Fibroblast of upper back skin (primary cell): ENCODE results near the gene MESD.
A peak's percentile ranks its signal among the peaks of the same experiment; 100 is the strongest.

Experiments
- DNase-seq: peaks from one replicate; pipeline ENCODE4 v3.0.0-alpha.2; 2013

MESD gene

DNA sequence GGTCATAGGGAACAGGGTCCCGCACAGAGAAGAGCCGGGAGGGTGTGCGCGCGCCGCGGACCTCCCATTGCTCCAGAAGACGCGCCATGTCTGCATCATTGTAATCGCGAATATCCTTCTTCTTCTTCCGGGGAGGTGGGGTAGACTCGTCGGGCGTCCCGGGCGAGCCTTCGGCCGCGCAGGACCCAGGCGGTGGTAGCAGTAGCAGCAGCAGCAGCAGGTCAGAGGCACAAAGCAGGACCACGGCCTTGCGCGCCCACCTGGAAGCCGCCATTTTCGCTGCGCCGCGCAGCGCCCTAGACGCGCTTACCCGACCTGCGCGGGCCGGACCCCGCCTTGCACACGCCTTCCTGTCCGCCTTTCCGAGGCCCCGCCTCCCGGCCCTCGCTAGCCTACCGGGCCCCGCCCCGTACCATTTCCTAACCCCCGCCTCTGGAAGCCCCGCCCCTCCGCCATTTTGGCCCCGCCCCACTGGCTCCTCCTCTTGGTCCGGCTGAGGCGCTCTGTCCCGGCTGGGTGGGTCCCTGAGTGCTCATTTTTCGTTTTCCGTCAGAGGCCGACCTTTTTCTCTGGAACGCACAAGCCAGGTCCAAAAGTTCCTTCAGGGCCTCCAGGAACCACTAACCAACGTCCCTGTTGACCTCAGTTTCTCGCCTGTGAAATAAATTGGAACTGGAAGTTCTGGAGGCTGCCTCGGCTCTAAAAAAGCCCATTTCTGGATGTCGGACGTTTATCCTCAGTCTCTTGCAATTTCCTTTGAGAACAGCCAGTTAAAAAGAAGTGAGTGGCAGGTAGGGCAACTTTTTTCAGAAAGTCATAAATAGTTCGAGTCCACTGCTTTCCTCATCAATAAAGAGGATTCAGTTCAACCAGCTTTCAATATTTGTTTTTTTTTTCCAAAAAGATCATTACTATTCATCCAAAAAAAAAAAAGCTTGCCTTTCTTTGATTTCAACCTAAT is at the start of gene MESD:
Gene MESD (minus strand): TSS at position 302 of the 961 bp plus-strand sequence. CDS start 28 bp downstream, at position 274.
- DNase-seq, result peak; percentile 95

DNA sequence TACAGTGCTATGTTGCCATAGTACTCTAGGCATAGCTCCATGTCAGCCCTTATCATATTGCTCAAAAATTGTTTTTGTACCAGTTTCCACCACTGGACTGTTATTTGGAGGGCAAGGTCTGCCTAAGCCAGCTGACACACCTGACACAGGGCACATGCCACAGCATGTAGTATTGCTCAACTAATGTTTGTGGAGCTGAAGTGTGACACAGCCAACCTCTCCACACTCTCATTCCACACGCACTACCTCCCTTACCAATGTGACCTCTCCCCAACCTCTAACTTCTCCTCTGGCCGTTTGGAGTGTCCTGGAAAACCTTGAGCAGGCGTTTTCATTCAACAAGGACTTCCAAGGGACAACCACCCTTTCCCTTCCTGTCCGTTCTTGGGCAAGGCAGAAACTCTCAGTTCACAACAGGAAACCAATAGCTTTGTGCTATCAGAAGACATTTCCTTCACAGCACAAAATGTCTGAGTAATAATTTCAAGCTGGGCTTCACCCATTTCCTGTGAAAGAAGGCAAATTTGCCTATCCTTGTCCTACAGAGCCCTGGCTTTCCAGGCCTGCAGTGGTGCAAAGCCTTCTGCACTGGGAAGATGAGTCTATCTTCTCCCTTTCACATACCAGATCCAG is 49.5 kb upstream of the MESD start:
- no peak for DNase-seq

DNA sequence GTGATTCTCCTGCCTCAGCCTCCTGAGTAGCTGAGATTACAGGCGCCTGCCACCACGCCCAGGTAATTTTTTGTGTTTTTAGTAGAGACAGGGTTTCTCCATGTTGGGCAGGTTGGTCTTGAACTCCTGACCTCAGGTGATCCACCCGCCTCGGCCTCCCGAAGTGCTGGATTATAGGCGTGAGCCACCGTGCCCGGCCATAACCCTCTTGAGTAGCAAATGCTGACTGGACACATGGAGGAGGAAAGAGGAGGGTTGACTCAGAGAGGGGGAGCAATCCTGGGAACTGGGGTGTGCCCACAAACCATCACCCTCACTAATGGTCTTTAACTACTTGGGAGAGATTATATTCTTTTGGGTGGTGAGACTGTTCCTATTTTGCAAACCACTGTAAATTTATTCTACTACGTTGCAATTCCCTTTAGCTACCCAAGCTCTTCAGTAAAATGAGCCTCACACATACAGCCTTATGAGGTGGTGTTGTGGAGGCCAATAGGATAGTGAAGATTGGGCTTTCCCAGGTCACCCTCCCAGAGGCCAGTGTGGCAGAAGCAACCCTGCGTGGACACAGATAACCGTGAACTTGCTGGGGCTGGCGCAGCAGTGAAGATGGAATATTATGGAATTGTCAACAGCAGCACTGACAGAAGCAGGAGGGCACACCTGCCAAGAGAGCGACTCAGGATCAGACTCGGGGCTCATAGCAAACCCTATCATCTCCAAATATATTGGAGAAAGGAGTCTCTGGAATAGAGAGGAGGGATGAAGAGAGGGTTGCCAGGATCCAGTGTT is 48.5 kb upstream of the MESD start:
- no peak for DNase-seq

DNA sequence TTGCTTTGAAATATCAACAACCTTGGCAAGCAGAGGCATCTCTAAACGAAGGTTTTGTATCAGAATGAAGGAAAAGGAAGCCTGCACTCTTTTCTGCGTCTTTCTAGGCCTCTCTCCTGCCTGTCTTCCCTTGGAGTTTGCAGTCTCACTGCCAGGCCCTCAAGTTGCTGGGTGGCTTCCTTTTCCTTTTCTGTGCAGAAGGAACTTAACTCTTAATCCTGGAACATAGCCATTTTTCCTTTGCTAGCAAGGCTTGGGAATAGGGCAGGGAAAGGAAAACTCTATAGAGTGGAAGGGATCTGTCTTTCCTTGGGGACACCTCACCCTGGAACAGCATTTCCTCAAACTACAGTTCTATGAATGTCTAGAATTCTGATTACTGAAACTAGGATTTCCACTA is 43.9 kb upstream of the MESD start:
- no peak for DNase-seq

DNA sequence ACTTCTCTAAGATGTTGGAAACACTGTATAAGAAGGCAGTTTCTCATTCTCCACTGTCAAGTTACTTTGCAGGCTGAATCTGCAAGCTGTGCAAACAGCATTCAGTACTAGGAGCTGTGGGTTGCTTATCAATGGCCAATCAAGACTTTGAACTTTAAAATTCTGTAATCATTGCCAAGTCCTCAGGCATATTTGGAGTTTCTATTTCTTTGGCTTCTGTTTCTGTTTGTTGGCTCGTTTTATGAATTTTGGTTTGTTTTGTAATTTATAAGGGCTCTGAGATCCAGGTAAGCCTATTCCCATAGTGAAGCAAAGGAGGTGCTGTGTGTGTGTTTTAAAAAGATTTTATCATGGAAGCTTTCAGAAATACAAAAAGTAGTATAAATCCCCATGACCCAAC is 43.2 kb upstream of the MESD start:
- DNase-seq, result no peak

DNA sequence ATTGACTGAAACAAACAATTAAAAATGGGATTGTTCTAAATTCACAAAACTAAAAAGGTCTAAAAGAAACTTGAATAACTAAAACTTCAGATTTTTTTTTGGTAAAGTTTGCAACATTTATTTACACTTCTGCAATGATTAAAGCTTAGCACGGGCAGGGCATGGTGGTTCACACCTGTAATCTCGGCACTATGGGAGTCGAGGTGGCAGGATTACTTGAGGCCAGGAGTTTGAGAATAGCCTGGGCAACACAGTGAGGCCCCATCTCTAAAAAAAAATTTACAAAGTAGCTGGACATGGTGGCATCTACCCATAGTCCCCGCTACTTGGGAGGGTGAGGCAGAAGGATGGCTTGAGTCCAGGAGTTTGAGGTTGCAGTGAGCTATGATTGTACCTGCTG is 42.7 kb upstream of the MESD start:
- DNase-seq, result no peak

DNA sequence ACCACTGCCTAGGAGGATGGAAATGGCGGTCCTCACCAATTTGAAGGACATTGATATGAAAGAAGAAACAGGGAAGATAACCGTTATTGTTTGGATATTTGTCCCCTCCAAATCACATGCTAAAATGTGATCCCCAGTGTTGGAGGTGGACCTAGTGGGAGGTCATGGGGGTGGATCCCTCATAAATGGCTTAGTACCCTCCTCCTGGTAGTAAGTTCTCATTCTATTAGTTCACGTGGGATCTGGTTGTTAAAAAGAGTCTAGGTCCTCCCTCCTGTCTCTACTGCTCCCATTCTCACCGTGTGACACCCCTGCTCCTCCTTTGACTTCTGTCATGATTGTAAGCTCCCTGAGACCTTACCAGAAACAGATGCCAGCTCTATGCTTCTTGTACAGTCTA is 41.6 kb upstream of the MESD start:
- DNase-seq, result no peak

DNA sequence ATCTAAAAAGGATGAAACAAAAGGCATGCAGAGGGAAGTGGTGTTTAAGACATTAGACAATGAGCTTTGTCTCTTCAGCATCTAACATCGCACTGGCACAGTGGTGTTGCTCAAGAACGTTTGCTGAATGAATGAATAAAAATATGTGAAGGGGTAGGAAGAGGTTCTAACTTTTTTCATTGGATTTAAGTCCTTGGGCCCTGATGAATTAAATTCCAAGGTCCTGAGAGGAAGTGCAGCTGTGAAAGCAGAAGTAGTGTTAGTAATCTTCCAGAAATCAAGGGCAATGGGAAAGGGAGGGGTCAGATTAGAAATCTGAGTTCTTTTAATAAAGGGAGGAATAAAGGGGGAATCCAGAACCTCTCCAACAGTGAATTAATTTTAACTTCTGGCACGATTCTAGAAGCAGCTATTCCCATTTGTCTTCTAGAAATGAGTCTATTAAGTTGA is 40.7 kb upstream of the MESD start:
- no peak for DNase-seq

DNA sequence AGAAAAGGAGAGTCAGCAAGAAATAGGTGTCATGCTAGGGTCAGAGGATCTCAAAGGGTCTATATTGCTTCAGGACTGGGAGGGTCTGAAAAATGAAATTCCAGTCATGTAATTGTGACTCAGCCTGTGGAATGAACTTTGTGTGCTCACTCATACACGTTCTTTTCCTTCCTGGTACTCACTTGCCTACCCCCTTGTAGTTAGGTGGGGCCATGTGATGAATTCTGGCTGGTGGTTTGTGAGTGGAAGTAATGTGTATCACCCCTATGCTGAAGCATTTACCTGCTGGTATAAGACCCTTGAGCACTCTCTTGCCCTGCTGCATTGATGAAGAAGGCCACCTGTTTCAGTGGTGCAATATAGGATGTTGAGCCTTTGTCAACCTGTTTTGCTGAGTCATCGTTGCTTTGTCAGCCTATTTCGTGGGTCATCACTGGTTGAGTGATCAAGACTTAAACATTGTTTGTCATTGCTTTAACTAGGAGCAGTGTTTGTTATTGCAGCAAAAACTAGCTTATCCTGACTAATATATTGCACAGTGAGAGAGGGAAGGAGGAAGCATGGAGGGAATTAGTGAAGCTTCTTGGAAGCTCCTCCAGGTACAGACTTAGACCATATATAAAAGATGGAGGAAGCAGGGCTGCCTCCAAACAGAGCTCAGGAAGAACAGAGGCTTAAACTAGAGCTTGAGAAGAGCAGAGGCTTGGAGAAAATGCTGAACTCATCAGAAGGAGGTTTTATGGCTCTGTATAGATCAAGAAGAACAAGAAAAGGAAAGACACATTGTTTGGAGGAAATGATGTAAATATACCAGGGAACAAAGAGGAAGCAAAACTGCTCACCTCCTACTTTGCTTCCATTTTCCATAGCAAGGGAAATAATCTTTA is 40.0 kb upstream of the MESD start:
- DNase-seq, result peak; percentile 40

DNA sequence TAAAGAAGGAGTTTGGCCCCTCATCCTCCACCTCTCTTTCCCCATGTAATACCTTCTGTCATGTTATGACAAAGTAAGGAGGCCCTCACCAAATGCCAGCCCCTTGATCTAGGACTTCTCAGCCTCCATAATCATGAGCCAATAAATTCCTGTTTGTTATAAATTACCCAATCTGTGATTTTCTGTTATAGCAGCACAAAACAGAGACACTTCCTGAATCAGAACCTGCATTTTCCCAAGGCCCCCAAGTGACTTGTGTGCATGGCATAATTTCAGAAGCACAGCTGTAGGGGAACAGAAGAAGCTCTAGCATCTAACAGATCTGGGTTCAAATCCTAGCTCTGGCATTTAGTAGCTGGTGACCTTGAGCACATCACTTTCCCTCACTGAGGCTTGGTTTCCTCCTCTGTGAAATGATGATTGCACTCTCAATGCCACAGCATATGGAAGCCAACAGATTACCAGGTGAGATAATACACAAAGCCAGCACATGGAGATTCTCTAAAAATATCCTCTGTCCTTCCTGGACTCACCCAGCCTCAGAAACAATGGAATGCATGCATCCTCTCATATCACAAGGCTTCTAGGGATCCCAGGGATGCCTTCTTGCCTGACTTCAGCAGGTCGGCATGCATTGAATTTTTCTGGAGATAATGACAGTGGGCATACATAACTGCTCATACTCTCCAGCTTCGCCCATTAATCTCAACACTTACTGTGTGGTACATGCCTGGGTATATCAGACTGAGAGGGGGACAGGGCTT is 37.4 kb upstream of the MESD start:
- peak; percentile 31 for DNase-seq

DNA sequence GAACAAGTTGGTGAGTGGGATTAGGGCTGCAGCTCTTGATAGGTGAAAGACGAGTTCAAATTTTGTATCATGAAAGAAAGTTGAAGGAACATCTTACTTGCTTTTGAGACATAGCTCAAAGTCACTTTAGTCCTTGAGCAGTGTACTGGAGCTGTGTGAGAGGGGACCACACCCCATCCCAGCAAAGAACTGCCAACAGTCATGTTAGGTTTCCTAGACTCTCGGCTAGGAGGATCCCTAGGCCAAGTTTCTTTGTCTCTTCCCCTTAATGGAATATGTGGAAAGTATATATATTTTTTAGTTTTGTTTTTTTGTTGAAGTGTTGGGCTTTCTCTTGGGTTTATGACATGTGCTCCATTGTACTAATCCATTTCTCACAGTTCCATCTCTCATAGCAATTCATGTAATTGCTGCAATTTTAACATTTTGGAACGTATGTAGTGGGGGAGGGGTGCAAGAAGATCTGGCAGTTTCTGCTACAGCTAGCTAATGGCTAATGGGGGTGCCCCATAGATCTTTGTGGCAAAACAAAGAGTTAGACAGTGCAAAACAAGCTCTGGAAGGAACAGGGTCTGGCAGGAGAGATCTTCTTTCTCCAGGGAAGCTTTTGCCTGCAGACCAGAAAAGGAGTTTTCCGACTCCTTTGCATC is 36.2 kb upstream of the MESD start:
- no peak for DNase-seq

DNA sequence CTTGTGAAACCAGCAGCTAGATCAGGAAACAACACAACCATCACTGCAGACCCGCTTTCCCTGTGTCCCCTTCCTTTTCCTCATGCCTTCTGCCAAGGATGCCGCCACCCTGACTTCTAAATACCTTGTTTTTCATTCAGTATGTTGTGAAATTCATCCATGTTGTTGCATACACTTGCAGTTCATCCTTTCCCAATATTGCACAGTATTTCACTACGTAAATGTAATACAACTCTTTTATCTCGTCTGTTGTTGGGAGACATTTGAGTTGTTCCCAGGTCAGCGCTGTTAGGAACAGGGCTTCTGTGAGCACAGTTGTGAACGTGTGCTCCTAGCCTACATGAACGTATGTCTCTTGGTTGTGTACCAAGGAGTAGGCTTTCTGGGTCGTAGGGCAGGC is 35.3 kb upstream of the MESD start:
- no peak for DNase-seq

DNA sequence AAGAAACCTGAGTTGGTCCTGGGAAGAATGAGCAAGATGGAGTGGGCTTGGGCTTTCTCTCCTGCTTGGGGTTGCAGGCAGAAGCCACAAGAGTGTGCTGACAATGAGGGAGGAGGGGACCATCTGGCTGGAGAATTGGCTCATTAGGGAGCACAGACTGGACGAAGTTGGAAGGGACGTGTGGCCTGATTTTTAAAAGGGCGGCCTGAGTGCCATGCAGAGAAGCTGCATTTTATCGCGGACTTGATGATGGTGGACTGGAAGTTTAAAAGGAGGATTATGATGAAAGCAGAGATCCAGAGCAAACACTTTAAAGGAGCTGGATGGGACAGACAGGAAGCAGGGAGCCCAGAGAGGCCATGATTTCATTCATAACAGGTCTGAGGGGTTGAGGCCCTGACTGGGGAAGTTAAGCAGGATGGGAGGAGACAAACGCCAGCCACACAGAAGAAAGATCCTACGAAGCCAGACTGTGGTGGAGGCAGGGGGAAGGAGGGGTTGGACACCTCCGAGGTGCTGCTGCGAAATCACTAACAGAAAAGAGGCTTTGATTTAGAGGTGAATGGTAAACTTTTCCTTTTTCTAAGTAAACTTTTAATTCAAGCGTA is 34.8 kb upstream of the MESD start:
- peak; percentile 29 for DNase-seq

DNA sequence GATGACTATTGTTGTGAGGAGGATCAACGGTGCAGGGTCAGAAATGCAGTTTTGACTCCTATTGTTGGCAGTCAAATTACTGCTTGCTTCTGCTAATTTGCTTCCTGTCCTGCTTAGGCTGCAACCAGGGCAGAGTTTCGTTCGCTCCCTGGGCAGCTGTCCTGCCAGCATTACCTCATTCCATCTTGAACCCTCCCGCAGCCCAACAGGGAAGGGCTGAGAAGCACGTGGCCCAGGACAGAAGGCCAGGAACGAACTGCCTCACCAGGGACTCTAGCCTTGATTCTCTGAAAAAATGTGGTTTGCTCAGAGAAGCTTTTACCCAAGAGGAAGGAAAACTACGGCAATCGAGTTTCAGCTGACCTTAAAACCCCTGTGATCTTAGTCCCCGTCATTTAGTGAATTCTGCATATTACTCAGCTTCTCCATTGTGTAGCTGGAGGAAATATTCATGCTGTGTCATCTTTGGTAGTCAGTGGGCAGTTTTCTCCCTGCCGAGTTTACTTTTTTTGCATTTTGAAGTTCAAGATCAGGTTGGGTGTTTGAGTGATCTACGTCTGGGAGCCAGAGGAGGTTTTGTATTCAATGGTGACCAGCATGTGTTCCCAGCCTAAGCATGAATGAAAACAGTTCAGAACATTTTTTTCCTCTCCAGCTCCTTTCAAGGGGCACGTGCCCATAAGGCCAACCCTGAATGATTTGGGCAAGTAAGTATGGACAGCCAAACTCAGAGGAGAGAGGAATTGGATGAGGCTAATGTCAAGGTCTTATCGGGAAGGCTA is 34.1 kb upstream of the MESD start:
- DNase-seq, result peak; percentile 58

DNA sequence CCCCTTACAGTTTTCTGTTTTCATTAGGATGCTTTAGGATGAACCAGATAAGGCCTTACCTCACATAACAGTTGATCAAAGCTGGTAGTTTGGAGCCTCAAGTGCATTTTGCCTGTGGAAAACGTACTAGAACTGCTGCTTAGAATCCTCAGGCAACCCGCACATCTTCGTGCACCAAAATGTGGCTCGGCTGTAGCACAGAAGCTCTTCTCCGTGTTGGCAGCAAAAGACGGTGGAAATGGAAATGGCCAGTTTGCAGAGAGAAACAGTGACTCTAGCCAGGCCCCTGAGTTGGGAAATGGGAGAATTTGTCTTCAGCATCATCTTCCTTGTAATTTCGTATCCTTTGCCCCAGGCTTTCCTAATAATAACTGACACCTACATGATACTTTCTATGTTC is 31.7 kb upstream of the MESD start:
- DNase-seq, result no peak

DNA sequence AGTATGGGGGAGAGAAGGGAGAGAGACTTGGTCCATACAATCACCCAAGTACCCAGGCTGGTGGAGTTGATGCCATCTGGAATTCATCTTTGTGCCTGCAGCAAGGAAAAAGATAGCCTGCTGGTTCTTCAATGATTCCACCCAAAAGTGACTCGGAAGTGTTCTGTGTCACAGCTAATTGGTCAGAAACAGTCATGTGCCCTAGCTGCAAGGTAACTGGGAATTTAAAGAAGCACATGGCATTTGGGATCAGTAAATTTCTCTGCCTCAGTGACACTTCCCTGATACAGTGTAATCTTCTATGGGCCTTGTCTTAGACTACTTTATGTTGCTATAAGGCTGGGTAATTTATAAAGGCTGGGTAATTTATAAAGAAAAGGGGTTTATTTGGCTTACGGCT is 28.6 kb upstream of the MESD start:
- DNase-seq, result no peak

DNA sequence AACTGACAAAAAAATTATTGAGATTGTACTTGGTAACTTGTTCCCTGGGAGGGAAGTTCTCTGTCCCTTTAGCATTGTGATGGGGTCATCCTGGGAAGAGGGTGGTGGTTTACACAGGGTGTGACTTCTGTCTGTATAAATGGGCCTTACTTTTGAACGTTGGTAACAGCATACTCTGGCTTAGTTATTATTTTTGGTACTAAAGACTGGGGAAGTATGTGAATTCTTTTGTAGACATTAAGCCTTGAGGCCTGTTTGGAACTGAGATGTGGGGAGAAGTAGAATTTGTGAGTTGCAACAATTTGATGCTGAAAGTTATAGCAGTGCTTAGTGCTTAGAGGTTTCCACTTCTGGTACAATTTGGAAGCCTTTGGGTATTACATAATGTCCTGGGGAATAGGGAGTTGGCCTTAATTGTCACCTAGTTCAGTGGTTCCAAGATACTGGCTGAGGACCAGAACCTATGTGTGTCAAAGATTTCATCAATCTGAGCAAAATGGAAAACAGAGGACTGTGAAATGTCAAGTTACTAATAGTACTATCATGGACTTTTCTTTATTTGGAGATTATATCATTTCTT is 27.0 kb upstream of the MESD start:
- DNase-seq, result no peak

DNA sequence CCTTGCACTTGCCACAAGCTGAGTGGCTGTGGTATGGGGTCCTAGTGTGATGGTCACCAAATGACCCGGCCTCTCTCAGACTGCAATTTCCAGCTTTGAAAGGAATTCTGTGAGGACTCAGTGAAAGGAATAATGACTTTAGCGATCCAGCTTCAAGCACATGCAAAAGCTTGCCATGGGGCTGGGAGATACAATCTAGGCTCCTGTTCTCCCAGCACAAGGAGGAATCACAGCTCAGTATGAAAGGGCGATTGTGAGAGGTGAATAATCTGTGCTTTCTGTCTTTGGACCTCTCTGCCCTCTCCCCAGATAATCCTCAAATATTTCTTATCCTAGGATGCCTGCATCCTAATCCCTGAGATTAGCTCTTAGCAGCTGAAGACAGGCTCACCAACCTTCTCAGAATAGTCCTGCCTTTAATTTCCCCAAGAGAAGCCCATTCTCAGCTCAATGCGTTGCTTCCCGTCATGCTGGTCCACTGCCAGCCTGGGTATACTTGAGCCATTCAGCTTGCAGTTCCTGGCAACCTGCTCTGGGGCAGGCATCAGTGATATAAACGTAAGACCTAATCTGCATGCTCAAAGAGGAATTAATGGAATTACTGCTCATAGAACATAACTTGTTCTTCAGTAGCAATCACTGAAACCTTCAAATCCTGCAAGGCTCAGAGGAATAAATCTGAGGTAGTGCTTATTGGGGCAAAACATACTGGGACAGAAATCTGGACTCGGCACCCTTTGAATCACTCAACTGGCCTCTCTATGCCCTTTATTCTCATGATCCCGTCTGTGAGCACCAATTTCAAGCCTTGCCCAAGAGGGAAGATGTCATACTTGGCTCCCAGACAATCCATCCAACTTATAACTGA is 26.2 kb upstream of the MESD start:
- DNase-seq, result no peak
